DMS153 treated with DMSO at 0.1 percent for 48 hours (cell line): ENCODE measurements around the gene MED12L.
"Not testable (repeated sequence)": the region's sequence is repeated elsewhere in the genome, so short reads cannot be mapped to it uniquely, and the experiment has no call there.

ENCODE experiments used
- DNase-seq: peaks from one replicate; lab custom pipeline; 2025; ENCODE audit not compliant: unreplicated experiment; lab: John Stamatoyannopoulos, UW

The MED12L gene

DNA sequence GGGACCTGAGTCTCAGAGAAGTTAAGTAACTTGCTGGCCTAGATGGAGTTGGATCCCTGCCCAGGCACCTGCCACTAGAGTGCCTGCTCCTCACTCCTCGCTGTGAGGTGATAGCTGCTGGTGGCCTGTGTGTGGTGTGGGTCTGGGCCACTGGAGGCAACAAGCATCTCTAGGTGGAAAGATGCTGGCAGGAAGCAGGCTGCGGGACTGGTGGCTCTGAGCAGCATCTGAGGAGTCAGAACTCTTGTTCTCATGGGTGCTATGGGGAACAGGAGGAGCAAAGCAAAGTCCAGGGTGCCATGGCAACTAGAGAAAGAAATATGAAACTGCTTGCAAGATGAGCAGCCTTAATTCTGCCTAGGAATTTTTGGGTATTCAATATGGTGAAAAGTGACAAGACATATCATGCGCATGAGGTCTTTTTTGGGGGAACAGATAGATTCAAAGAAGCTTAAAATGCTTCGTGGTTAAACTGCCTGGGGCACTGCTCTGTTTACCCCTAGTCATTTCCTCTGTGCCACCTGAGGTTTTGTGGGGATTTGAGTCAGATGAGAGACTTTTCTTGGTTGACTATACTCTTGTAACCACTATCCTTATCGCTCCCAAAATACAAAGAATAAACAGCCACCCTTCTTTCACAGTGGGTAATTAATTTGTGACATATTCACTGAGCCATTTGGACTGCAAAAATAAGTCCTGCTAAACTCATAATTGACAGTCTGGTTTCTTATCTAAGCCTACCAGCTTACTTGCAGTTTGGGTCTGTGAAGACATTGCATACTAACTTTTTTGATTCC lies 50.3 kb downstream of the MED12L start:
- DNase-seq: no peak

DNA sequence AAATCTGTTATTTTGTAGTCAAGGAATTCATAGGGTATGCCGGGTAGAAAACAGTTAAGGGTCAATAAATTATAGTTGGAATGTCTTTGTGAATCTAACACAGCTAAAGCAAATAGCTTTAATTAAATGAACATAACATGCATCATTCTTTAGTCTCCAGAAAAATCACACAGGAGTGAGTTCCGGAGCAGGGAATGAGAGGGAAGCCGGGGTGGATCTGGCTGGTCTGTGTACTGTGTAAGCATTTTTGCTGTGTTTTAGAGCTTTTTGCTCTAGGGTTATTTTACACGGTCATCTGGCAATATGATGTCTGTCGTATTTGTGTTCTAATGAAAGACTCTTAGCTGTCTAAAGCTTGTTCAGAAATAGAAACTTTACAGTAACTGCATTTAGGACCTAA lies 57.5 kb downstream of the MED12L start:
- no peak for DNase-seq

DNA sequence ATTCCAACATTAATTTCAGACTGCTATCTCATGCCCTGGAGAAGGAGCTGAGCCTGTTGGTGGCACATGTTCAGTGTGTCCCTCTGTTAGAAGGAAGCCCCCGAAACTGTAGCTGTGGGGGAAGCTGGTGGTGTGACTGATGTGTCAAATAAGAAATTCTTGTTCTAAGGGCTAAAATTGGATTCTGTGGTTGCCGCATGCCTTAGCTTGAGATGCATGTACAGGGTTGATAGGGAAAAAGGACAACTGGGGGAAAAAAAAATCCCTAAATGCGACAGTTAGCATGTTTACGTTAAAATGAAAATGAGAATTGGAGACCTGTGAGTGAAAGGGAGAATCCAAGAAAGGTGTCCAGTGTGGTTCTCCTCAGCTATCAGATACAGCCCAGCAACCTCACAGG lies 58.6 kb downstream of the MED12L start:
- DNase-seq: no peak

DNA sequence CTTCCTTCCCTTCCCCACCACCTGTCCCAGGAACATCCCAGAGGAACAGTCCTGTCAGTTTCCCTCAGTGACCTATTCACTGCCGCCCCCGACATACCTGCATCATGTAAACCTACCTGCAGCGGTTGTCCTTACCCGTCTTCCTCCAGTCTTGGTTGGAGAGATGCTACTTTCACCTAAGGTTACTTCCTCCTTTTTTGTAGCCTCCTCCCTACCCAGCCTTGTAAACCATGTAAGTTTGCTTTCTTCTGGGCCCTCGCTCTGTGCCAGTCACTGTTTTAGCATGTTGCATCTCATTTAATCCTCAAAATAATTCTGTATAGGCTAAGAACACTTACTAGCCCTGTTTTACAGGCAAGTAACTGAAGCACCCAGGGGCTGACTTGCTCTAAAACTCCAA lies 59.3 kb downstream of the MED12L start:
- no peak for DNase-seq

DNA sequence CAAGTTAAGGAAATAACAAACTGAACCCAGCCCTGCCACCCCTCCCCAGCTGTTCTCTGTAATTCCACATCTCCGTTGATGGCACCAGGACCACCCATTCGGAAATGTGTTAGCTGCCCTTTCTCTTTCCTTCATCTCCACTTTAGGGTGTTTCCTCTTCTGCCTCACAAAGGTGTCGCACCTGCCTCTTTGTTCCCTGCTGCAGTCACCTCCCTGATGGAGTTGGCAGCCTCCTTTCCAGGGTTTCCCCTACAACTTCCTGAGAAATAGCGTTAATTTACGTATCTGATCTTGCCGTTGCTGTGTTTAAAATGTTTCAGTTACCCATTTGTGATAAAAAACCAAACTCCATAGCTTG lies 60.2 kb downstream of the MED12L start:
- DNase-seq: no peak

DNA sequence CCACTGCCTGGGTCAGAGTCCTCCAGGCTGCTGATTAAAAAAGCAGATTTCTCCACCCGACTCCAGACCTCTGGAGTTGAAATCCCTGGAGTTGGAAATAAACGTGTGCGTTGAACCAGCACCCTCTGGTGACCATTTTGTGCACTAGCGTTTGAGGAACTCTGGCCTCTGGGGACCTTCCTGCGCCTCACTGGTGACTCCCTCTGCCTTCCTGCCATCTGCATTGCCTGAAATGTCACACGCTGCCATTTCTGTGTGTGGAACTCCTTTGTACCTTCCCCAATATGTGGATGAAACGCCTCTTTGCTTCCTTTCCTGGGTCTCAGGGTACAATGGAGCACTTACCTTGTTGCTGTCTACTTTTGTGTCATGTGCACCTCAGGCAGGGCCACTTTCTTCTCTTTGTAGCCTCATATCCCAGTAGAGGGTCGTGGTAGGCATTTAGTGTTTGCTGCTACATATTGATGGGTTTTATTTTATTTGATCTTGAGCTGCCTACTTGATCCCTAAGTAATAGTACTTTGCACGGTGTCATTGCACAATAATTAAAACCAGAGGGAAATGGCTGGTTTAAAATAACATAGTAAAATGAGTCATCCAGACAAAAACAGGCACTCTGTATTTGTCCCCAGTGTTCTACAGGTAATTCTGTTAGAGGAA lies 60.7 kb downstream of the MED12L start:
- peak; percentile 81 for DNase-seq

DNA sequence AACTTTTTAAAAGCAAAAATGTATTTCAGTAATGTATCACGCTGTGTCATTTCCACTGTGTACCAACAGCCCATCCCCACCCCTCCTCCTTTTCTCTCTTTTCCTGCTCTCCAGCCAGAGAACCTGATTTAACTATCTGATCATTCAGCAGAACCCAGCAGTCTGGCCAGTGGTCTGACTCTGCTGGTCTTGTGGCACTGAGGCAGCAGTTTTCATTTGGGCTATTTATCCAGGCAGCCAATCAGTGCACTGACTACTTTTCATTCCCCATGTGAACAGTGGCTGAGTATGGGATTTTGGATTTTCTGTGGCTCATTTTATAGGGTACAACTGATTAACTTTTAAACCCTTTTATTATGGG lies 61.2 kb downstream of the MED12L start:
- no peak for DNase-seq

DNA sequence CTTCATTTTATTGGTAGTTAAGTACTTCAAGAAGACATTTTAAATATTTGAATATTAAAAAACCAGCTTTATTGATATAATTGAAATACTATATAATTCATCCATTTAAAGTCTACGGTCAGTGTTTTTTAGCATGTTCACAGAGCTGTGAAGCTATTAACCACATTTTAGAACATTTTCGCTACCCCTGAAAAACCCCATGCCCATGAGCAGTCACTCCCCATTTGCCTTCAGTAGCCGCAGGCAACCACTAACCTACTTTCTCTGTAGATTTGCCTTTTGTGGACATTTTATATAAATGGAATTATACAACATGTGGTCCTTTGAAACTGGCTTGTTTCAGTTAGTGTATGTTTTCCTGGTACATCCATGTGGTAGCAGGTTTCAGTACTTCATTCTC lies 61.8 kb downstream of the MED12L start:
- DNase-seq: no peak

DNA sequence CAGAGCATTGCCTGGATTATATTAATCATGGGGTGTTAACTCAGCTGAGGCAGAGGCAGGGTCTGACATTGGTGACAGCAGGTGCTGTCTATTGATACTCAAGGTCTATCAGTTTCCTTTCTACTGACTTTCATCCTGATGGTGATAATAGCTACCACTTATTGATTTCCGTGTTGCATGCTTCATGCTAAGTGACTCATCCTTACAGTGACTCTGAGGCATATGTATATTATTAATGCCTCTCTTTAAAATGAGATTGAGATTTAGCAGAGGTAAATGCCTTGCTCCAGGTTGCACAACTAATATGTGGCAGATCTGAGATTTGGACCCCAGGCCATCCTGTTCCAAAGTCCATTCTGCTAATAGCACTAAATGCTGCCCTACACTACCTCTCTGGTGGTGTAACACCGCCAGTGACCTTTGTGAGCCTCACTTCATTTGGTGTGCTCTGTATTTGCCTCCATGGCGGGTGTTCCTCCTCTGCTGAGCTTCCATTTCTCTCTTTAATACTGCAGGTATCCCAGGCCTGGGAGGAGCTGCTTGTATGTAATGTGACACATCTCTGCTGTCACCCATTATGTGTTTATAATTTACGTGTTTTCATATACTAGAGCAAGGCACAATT lies 67.1 kb downstream of the MED12L start:
- no peak for DNase-seq

DNA sequence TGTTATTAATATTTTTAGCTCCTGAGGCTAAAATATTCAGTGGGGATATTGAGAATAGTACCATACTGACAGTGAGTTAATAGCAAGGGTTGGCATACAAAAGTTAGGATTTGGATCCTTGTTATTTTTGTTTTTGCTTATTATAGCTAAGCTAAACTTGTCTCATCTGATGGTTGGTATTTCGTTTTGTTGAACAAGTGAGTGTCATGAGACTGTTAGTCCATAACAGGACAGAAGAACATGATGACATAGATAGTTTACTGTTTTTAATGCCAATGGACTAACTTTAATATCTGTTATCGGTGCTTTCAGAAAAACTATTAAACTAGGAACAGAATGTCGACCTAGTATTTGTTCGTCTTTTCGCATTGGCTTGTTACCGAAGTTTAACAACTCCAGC lies 69.1 kb downstream of the MED12L start:
- DNase-seq: no peak

DNA sequence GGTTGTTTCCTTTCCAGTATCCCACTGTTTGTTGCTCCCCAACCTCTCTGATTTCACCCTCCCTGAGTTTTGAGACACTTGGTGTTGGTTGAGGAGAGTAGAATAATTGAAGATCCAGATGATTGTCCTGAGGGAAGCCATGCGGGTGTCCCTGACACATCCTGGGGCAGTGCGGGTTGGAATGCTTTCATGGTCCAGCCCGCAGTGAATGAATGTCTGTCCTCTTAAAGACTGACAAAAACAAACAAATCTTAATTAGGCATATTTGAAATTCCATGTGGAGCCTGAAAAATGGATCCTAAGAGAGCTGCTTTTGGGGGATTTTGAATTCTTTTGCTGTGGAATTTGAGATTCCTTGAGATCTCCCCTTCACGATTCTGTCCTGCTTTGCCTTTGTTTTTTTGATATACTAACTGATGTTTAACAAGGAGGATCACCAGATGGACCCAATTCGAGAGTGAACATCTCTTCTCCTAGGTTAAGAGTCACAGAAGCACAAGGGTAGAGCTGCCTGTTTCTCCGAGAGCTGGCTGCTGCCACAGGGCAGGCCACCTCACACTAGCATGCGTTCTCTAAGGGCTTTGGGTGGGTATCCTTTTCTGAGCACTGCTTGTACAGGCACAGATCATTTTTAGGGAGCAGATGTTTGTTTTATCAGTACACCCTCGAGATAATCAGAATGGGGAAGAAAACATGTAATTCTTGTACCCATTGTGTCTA lies 70.1 kb downstream of the MED12L start:
- no peak for DNase-seq

DNA sequence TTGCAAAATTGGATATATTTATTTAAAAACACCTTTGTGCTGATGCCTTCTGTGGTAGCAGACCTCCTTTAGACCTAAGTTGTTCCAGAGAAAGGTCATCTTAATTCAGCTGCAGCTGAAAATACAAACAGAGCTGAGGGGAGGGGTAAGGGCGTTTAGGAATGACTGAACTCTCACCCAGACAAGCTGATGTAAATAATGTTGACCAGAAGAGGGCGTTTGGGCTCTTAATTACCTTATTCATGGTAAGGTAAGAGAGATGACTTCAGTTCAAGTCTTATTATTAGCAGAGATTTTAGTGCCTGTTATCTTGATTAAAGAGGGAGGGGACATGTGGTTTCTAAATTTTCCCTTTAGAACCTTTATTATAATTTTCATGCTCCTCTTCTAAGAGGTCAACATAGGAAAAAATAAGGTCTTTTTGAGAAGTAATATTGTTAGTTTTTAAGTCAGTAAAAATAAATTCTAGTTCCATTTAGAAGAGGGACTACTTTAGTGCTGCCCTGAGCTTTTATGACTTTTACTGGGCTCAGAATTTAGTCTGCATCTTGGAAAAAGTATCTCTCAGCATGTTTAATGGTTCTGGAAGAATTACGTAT lies 71.3 kb downstream of the MED12L start:
- peak; percentile 38 for DNase-seq

DNA sequence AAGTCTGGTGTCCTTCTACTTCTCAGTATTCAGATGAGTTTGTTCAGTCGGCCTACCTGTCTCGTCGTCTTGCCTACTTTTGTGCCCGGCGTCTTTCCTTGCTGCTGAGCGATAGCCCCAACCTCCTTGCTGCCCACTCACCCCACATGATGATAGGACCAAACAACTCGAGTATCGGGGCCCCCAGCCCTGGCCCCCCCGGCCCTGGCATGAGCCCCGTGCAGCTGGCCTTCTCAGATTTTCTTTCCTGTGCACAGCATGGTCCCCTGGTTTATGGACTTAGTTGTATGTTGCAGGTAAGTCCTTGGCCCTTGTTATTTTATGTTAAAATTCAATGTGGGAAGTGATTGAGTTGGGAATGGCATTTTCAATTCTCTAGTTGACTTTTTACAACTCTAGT lies 74.3 kb downstream of the MED12L start:
- DNase-seq: no peak

DNA sequence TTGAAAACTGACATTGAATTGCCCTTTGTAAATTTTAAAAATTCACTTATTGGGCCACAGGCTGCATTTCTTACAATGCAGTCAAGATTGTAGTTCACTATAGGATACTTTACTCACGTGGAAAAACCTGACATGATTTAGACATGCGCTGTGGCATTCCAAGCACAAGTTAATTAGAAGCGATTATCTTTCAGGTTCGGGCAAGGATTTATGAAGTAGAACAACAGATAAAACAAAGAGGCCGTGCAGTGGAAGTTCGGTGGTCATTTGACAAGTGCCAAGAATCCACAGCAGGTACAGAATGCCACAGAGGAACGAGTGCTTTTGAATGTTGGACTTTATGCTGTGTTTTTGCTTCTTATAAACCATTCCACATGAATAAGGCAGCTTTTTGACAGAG lies 79.8 kb downstream of the MED12L start:
- no peak for DNase-seq

DNA sequence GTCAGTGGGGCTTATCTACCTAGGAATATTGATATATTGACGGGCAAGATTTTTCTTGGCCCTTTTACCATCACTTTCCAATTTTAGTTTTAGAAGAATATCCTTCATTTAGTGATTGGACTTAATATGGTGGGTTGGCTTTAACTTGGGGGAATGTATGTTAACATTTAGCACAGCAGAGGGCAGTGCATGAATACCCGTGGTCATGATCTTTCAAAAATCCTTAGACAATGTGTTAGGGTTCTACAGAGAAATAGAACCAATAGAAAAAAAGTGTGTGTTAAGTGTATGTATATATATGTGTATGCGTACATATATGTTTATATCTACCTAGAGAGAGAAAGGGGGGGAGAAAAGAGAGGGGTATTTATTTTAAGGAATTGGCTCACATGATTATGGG lies 80.7 kb downstream of the MED12L start:
- no peak for DNase-seq

DNA sequence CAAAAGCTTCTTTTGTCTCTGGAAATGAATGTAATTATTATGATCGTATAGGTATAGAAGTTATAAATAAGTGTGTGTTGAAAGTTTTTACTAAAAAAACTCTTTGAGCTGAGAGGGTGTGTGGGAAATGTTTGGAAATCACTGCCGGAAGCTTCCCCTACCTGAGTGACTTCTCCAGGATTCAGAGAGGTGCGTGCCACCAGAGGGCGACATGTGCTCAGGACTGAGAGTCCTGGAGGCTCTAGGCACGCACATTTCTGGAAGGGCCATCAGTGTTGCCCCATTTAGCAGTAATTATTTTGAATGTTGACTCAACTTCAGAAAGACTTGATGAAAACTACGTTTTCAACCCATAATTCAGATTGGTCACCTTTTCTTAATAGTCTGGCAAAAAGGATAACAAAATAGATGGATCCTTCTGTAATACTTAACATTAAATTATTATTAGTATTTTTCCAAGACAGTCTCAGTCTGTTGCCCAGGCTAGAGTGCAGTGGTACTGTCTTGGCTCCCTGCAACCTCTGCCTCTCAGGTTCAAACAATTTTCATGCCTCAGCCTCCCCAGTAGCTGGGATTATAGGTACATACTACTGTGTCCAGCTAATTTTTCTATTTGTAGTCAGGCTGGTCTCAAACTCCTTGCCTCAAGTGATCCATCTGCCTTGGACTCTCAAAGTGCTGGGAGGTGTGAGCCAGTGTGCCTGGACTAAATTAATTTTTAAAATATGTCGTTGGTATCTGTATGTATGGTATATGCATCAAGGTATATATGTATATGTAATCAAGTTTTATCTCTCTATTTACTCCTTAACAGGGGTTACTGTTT lies 83.0 kb downstream of the MED12L start:
- DNase-seq: peak; percentile 24

DNA sequence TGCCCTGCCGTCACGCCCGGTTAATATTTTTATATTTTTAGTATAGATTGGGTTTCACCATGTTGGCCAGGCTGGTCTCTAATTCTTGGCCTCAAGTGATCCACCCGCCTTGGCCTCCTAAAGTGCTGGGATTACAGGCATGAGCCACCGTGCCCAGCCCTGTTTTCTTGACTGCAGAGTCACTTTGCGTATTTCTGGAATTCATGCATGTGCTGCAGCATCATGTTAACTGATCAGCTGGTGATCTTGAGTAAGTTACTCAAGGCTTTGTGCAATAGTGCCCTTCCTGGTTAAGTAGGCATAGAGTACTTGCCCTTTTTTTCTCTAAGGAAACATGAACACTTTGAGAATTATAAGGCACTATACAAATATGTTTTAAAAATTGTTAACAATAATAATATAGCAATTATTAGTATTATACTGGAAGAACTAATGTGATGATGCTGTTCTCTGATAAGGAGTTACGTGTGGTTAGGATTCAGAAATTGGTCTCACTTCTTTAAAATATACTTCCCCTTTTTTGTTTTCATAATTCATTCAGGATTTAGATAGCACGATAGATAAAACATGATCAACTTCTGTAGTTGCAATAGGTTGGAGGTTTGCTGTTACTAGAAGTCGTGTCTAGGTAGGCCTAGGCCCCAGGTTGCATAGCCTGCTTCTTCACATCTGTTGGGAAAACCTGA lies 83.9 kb downstream of the MED12L start:
- no peak for DNase-seq

DNA sequence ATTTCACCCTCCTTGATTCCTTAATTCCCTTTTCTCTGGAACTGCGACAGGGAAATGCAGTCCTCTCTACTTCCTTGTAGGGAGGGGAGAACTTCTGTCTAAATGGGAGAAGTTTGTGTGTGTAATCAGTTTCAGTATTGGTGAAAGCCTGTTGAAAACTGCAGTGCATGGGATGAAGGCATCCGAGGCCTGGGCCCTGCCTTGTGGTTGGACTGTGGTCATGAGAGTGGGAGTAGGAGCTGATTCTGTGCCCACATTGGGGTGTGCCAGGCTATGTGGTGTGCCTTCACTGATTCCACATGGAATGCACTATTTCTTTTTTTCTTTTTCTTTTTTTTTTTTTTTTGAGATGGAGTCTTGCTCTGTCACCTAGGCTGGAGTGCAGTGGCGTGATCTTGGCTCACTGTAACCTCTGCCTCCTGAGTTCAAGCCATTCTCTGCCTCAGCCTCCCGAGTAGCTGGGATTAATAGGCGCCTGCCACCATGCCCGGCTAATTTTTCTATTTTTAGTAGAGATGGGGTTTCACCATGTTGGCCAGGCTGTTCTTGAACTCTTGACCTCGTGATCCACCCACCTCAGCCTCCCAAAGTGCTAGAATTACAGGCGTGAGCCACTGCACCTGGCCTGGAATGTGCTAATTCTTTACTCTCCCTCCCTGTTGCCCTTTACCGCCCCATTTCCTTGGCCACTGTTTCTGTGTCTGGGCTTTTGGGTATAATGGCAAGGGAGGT lies 84.7 kb downstream of the MED12L start:
- not testable (repeated sequence) for DNase-seq

DNA sequence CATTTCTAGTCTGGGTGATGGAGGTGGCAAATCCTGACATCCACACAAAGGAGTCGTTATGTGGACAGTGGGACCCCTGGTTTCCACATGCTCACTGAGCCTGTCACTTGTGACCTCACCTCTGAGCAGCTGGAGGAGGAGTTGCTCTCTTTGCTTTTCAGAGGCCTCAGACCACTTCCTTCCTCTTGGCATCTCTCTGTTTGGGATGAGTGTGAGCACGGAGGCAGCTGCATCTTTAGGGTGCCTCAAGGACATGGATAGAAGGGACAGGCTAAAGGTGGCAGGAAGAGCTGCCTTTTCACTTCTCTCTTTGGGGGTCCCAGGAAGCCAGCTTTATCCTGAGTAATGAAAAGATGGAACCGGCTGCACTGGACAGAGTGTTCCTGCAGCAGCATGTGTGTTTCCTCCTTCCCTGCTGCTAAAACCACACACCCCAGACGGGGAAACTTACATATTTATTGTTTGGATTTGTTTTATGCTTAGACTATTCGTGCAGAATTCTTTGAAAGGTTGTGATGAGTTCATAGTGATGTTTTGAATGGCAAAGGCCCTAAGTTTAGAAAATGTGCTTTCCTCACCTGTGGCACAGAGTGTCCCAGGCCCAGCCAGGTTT lies 85.8 kb downstream of the MED12L start:
- no peak for DNase-seq
